Measurements from ENCODE around the gene C1orf167. TPM values are rescaled to one million over a fixed set of nuclear protein-coding genes. Genes with fewer than 3 reads are reported as not detected.

The C1orf167 gene
- total RNA-seq, 1 donor from 2014 or later = 0.18 TPM

GRCh38 chr1:11730429-11730891, 31.5 kb upstream of the C1orf167 start:
- TF ChIP-seq, protein P1, sequence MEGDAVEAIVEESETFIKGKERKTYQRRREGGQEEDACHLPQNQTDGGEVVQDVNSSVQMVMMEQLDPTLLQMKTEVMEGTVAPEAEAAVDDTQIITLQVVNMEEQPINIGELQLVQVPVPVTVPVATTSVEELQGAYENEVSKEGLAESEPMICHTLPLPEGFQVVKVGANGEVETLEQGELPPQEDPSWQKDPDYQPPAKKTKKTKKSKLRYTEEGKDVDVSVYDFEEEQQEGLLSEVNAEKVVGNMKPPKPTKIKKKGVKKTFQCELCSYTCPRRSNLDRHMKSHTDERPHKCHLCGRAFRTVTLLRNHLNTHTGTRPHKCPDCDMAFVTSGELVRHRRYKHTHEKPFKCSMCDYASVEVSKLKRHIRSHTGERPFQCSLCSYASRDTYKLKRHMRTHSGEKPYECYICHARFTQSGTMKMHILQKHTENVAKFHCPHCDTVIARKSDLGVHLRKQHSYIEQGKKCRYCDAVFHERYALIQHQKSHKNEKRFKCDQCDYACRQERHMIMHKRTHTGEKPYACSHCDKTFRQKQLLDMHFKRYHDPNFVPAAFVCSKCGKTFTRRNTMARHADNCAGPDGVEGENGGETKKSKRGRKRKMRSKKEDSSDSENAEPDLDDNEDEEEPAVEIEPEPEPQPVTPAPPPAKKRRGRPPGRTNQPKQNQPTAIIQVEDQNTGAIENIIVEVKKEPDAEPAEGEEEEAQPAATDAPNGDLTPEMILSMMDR (IDR thresholded peaks at IDR 0.05; ENCODE audit: unreplicated experiment) = no peak
- Mint-ChIP-seq H3K27ac (peak overlapping the region; percentile 71), H3K9me3 (no peaks in the 10 kb centered on the region), H3K4me1 (peaks cover 24% of the 10 kb centered on the region), H3K36me3 (no peaks in the 10 kb centered on the region), H3K4me3 (no peak overlapping the region), H3K27me3 (ENCODE audit: low read depth) (no peaks in the 10 kb centered on the region)
- DNase-seq (ENCODE audit: low spot score in 2 of 2, unreplicated experiment in 2 of 2) = no peak

DNA sequence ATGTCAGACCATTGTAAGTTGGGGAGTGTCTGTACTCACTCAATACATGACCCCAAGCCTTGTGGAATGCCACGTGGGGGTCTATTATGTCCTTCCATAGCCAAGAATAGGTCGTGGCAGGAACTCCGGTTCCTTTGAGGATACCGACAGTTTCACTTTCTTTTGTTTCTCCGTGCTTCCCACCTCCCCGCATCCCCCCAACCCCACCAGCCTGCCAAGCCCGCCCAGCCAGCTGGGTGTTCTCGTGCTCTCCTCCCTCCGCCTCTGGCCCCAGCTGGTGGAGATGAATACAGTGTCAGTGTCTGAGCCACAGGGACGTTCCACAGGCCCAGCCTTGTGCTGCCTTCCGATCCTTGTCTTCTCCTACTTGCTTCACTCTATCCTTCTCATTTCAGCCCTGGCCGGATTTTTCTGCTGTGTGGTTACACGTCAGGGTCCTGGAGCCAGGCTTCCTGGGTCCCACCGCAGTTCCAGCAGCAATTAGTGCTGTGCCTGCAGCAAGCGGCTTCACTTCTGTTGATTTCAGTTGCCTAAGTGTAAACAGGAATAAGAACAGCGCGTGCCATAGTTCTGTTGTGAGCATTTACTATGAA, 30.2 kb upstream of the C1orf167 start:
- DNase-seq (ENCODE audit: low spot score in 2 of 2, unreplicated experiment in 2 of 2) = peak in 1 of 2 experiments; percentile 70

DNA sequence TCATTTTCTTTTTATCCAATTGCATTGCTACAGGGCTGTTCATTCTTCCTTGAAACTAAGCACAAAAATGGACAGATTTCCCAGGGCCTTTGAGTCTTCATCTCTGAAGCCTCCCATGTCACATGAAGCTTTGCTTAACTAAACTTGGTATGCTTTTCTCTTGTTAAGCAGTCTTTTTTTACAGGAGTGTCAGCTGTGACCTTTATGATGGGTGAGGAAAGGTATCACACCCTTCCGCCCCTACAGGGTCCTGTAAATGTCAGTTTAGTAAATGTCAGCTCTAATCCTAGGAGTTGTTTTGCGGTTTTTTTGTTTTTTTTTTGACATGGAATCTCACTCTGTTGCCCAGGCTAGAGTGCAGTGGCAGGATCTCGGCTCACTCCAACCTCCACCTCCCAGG, 28.7 kb upstream of the C1orf167 start:
- H3K27me3 Mint-ChIP-seq (ENCODE audit: low read depth) = no peaks in the 10 kb centered on the region
- TF ChIP-seq, protein P1 (IDR thresholded peaks at IDR 0.05; ENCODE audit: unreplicated experiment) = no peak
- no peaks in the 10 kb centered on the region for H3K9me3 Mint-ChIP-seq
- H3K4me1 Mint-ChIP-seq = peaks cover 37% of the 10 kb centered on the region
- H3K27ac Mint-ChIP-seq = no peak overlapping the region
- DNase-seq (ENCODE audit: low spot score in 2 of 2, unreplicated experiment in 2 of 2) = no peak
- H3K36me3 Mint-ChIP-seq = no peaks in the 10 kb centered on the region
- no peak overlapping the region for H3K4me3 Mint-ChIP-seq

More for the DNA sequence above, 30.2 kb upstream of the C1orf167 start:
- no peaks in the 10 kb centered on the region for H3K27me3 Mint-ChIP-seq (ENCODE audit: low read depth)
- no peaks in the 10 kb centered on the region for H3K36me3 Mint-ChIP-seq
- TF ChIP-seq, protein P1 (IDR thresholded peaks at IDR 0.05; ENCODE audit: unreplicated experiment) = no peak
- peak overlapping the region; percentile 71 for H3K27ac Mint-ChIP-seq
- H3K4me3 Mint-ChIP-seq = peak overlapping the region; percentile 50
- no peaks in the 10 kb centered on the region for H3K9me3 Mint-ChIP-seq
- peaks cover 27% of the 10 kb centered on the region for H3K4me1 Mint-ChIP-seq

DNA sequence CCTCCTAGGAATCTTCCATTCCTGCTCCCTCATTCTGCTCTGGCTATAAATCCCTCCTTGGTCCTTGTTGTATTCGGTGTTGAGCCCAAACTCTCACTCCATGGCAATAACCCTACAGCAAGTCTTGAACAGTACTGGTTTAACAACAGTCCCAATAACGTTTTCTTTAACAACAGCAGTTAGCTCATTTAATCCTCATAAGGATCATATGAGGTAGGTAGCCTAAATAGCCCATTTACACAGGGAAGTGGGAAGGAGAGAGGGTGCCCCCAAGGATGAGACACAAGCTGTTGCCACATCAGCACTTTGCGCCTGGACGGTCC, 26.5 kb upstream of the C1orf167 start:
- H3K4me3 Mint-ChIP-seq = peak overlapping the region; percentile 94
- peak overlapping the region; percentile 56 for H3K27ac Mint-ChIP-seq
- TF ChIP-seq, protein P1 (IDR thresholded peaks at IDR 0.05; ENCODE audit: unreplicated experiment) = no peak

DNA sequence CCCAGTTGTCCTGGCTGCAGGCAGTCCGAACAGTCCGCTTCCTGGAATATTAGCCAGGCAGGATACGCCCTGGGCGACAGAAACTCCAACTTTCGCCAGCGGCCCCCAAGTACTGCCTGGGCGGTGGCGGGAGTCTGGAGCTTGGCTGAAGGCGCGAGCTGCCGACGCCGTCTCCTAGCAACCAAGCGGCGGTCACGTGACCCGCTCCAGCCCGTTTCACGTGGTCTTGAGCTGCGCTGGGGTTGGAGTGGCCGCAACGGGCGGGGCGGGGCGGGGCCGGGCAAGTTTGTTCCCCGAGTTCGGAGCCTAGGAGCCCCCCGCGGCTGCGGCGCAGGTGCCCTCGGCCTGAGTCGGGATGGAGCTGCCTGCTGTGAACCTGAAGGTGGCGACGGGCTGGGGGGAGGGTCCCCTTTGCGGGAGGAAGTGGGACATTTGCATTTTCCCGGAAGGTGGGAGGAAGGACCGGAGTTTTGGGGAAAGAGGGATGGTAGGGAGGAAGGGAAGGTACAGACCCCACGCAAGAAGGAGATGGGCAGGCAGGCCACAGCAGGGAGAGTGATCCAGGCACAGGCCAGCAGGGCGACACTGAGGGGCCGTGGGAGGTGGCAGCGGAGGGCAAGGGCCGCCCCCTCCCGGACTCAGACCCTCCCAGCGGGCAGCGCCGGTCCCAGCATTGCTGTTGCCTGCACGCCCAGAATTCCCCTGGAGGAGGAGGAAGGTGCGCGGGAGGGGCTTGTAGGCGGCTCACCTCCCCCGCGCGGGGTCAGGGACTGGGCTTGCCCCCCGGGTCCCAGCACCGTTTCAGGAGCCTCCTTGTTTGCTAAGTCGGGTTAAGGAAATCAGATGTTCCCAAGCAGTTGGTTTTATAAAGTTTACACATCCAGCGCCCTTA, 25.9 kb upstream of the C1orf167 start, which contains the start of gene AGTRAP:
AGTRAP (plus strand) TSS at position 283 of the 892 bp plus-strand sequence; CDS start at position 356, 73 bp downstream.
- DNase-seq (ENCODE audit: low spot score in 2 of 2, unreplicated experiment in 2 of 2) = peak; percentile 91 to 94
- H3K9me3 Mint-ChIP-seq = no peaks in the 10 kb centered on the region
- H3K4me1 Mint-ChIP-seq = peaks cover 24% of the 10 kb centered on the region
- TF ChIP-seq, protein P1 (IDR thresholded peaks at IDR 0.05; ENCODE audit: unreplicated experiment) = no peak
- H3K4me3 Mint-ChIP-seq = peak within 1 kb of the TSS; percentile 94
- no peaks in the 10 kb centered on the region for H3K27me3 Mint-ChIP-seq (ENCODE audit: low read depth)
- peak within 1 kb of the TSS; percentile 56 for H3K27ac Mint-ChIP-seq
- H3K36me3 Mint-ChIP-seq = no peaks in the 10 kb centered on the region

More for the DNA sequence above, 26.5 kb upstream of the C1orf167 start:
- no peaks in the 10 kb centered on the region for H3K27me3 Mint-ChIP-seq (ENCODE audit: low read depth)
- no peaks in the 10 kb centered on the region for H3K36me3 Mint-ChIP-seq
- H3K4me1 Mint-ChIP-seq = peaks cover 27% of the 10 kb centered on the region
- no peaks in the 10 kb centered on the region for H3K9me3 Mint-ChIP-seq
- no peak for DNase-seq (ENCODE audit: low spot score in 2 of 2, unreplicated experiment in 2 of 2)

All from mesothelial cell of epicardium (in vitro differentiated cells).